Lower leg skin (tissue), 4 donors: ENCODE data around the gene ACAD10. TPM values are rescaled to one million over a fixed set of nuclear protein-coding genes. Genes with fewer than 3 reads are reported as not detected.

Experiments used
- DNase-seq, 2 donors: peaks; one replicate each; pipeline ENCODE4 v3.0.0-alpha.2; 2019; ENCODE audit warnings: low spot score in 2 of 2
- H3K4me3 ChIP-seq: fragments of 200-600 bp; sonication (generic); 2 replicates; pipeline ENCODE4 v1.5.1; 2017; ENCODE audit warnings: mild to moderate bottlenecking, low read depth; ENCODE audit not compliant: poor library complexity, severe bottlenecking
- POLR2A ChIP-seq, 2 donors: fragments of 450-650 bp; IDR thresholded peaks; one replicate each; pipeline ENCODE4 v1.6.1; 2016 to 2017; ENCODE audit warnings: antibody characterized with exemption in 2 of 2, mild to moderate bottlenecking in 1 of 2, moderate library complexity in 1 of 2
- WGBS, 2 donors: methylation state at CpG; one replicate each; pipeline ENCODE4 v1.1.5; 2018; 5-methylcytosine and 5-hydroxymethylcytosine counted together
- intact Hi-C: fragments of 100-400 bp; cut with DNase I; formaldehyde crosslinking; loops from one replicate; pipeline ENCODE4 v1.15.0; 2023; ENCODE audit warnings: low total_unique reads
- total RNA-seq, 4 donors: library from RNA; depleted of rRNA; stranded (reverse); fragments of >200 nt; gene quantifications; one replicate each; pipeline ENCODE4 v1.1.0, GENCODE V29; 2016
- TF ChIP-seq, protein P1 (sequence below), 3 donors: fragments of 450-650 bp; IDR thresholded peaks; one replicate each; pipeline ENCODE4 v1.5.1; 2016; ENCODE audit warnings: antibody characterized with exemption in 3 of 3, mild to moderate bottlenecking in 3 of 3, moderate library complexity in 2 of 3

The ACAD10 gene
- total RNA-seq, 4 donors from 2014 or later = 23.1 to 40.5 (median 24.3) TPM

DNA sequence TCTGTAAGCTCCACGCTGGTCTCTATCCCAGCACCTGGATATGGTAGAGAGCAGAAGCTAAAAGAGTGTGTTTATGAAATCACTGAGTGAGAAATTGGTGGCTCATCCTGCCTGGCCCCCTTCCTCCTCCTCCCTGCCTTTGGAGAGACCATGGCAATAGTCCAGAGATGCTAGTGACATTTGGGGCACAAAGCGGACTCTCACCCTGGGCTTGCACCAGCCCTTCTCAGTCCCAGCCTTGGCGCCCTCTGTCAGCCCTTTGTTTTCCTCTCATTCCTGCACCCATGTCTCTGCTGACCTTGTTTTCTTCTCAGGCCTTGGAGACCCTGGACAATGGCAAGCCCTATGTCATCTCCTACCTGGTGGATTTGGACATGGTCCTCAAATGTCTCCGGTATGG, 99.1 kb downstream of the ACAD10 start:
- no peak for DNase-seq
- 95 to 96% methylated on average over 4 of the region's 4 CpGs for WGBS, 2 donors

GRCh38 chr12:111785651-111786050, 99.8 kb downstream of the ACAD10 start:
- 71 to 79% methylated on average over 2 of the region's 2 CpGs for WGBS, 2 donors
- intact Hi-C loops = no loop called here
- TF ChIP-seq POLR2A (IDR thresholded peaks at IDR 0.05) = no peak
- TF ChIP-seq, protein P1, sequence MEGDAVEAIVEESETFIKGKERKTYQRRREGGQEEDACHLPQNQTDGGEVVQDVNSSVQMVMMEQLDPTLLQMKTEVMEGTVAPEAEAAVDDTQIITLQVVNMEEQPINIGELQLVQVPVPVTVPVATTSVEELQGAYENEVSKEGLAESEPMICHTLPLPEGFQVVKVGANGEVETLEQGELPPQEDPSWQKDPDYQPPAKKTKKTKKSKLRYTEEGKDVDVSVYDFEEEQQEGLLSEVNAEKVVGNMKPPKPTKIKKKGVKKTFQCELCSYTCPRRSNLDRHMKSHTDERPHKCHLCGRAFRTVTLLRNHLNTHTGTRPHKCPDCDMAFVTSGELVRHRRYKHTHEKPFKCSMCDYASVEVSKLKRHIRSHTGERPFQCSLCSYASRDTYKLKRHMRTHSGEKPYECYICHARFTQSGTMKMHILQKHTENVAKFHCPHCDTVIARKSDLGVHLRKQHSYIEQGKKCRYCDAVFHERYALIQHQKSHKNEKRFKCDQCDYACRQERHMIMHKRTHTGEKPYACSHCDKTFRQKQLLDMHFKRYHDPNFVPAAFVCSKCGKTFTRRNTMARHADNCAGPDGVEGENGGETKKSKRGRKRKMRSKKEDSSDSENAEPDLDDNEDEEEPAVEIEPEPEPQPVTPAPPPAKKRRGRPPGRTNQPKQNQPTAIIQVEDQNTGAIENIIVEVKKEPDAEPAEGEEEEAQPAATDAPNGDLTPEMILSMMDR (IDR thresholded peaks at IDR 0.05) = no peak
- DNase-seq = no peak
- H3K4me3 ChIP-seq = no peak overlapping the region

More for the DNA sequence above, 99.1 kb downstream of the ACAD10 start:
- H3K4me3 ChIP-seq = no peak overlapping the region
- intact Hi-C loops = no loop called here
- no peak for TF ChIP-seq POLR2A (IDR thresholded peaks at IDR 0.05)
- TF ChIP-seq, protein P1 (IDR thresholded peaks at IDR 0.05) = no peak

DNA sequence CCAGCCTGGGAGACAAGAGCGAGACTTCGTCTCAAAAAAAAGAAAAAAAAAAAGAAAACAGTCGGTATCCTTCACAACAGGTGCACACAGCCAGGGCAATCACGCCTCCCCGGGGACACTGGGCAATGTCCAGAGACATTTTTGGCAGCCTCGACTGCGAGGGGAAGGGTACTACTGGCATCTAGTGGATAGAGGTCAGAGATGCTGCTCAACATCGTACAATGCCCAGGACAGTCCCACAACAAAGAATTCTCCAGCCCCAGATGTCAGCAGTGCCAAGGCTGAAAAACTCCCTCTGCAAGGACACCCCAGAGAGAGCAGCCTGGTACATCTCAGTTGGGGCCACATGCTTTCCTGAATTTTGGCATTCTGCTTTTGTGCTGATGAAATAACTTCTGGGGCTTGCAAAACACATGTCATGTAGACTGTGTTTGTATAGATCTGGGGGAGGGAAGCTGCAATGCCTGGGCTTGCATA, 102.4 kb downstream of the ACAD10 start:
- H3K4me3 ChIP-seq = no peak overlapping the region
- TF ChIP-seq, protein P1 (IDR thresholded peaks at IDR 0.05) = no peak
- no peak for TF ChIP-seq POLR2A (IDR thresholded peaks at IDR 0.05)
- intact Hi-C loops = no loop called here
- no peak for DNase-seq
- WGBS, 2 donors = 72% methylated on average over 8 of the region's 8 CpGs

- WGBS, 2 donors = 88 to 89% methylated on average over 11 of the region's 11 CpGs
- TF ChIP-seq, protein P1 (IDR thresholded peaks at IDR 0.05) = no peak
- no peak for TF ChIP-seq POLR2A (IDR thresholded peaks at IDR 0.05)
- no peak overlapping the region for H3K4me3 ChIP-seq
- intact Hi-C loops = no loop called here
- no peak for DNase-seq
Measured at GRCh38 chr12:111789779-111790178, 103.9 kb downstream of the ACAD10 start.

DNA sequence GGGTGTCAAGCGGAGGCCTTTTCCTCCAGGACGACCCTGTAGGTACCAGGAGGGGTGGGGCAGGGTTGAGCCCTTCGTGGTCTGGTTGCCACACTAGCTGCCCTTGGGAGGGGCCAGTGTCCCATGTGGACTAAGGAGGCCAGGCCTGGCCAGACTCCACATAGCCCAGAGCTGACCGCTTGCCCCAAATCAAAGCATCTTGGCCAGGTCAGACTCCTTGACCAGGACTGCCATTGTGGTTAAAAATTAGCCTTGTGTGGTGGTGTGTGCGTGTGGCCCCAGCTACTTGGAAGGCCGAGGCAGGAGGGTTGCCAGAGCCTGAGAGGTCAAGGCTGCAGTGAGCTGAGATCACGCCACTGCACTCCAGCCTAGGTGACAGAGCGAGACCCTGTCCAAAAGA, 105.7 kb downstream of the ACAD10 start:
- H3K4me3 ChIP-seq = no peak overlapping the region
- intact Hi-C loops = no loop called here
- no peak for DNase-seq
- no peak for TF ChIP-seq POLR2A (IDR thresholded peaks at IDR 0.05)
- TF ChIP-seq, protein P1 (IDR thresholded peaks at IDR 0.05) = no peak
- WGBS, 2 donors = 93 to 96% methylated on average over 4 to 6 of the region's 8 CpGs
